SK-N-MC (cell line): ENCODE measurements around the gene CSF2RB.

Experiments
- EZH2 ChIP-seq: fragments of 200-600 bp; sonication (generic); IDR thresholded peaks from one replicate; pipeline ENCODE4 v1.6.1; 2017; ENCODE audit warnings: antibody characterized with exemption
- FOXP2 ChIP-seq: optimal IDR thresholded peaks from 2 replicates; pipeline ENCODE3; 2011; ENCODE audit warnings: mild to moderate bottlenecking, moderate library complexity; ENCODE audit not compliant: insufficient read depth; ENCODE audit errors: extremely low read length, control extremely low read depth
- POLR2AphosphoS5 ChIP-seq: IDR thresholded peaks from 2 replicates; pipeline ENCODE4 v1.6.1; 2012; ENCODE audit warnings: mild to moderate bottlenecking, low read depth, low read length, borderline replicate concordance

DNA sequence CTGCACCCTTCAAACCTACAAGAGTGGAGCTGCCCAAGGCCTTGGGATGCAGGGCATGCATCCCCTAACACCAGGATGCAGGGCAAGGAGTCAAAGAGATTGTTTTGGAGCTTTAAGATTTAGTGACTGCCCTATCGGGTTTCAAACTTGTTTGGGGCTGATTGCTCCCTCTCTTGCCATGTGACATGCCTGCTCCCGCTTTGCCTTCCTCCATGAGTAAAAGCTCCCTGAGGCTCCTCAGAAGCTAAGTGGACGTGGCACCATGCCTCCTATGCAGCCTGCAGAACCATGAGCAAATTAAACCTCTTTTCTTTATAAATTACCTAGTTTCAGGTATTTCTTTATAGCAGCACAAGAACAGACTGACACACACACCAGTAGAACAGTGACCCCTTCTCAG, 15.8 kb upstream of the CSF2RB start:
- TF ChIP-seq EZH2 (no peak), POLR2AphosphoS5 (no peak), FOXP2 (no peak)
